GM19239 (cell line): Measurements from ENCODE around the gene GRAMD1B.
"Not testable (repeated sequence)": the region's sequence is repeated elsewhere in the genome, so short reads cannot be mapped to it uniquely, and the experiment has no call there.

Experiments
- DNase-seq: peaks from one replicate; pipeline ENCODE4 v3.0.0; 2011; ENCODE audit warnings: low spot score; ENCODE audit not compliant: insufficient read length
- FAIRE-seq: peaks from 2 replicates; lab custom pipeline; 2011; peaks lifted over from hg19 to GRCh38; lab: Jason Lieb, UNC

GRAMD1B gene

GRCh38 chr11:123659311-123659710 lies 229.2 kb downstream of the GRAMD1B start:
- DNase-seq, result no peak
- no peak for FAIRE-seq

- not testable (repeated sequence) for DNase-seq
These were observed 229.9 kb downstream of the GRAMD1B start for GRCh38 chr11:123659965-123660364.

GRCh38 chr11:123665306-123665705 lies 235.2 kb downstream of the GRAMD1B start:
- DNase-seq (no peak), FAIRE-seq (no peak)

More at GRCh38 chr11:123659965-123660364, 229.9 kb downstream of the GRAMD1B start:
- not testable (repeated sequence) for FAIRE-seq

GRCh38 chr11:123670081-123670480 lies 240.0 kb downstream of the GRAMD1B start:
- DNase-seq (no peak), FAIRE-seq (no peak)

GRCh38 chr11:123671534-123671933 lies 241.5 kb downstream of the GRAMD1B start:
- DNase-seq (no peak), FAIRE-seq (no peak)

- DNase-seq (no peak), FAIRE-seq (no peak)
These were observed 242.5 kb downstream of the GRAMD1B start for GRCh38 chr11:123672568-123672967.

- no peak for DNase-seq
- no peak for FAIRE-seq
These were observed 244.2 kb downstream of the GRAMD1B start for GRCh38 chr11:123674297-123674696.
